ENCODE results near the gene LZIC.
A peak's percentile ranks its signal among the peaks of the same experiment; 100 is the strongest.

Gene LZIC

DNA sequence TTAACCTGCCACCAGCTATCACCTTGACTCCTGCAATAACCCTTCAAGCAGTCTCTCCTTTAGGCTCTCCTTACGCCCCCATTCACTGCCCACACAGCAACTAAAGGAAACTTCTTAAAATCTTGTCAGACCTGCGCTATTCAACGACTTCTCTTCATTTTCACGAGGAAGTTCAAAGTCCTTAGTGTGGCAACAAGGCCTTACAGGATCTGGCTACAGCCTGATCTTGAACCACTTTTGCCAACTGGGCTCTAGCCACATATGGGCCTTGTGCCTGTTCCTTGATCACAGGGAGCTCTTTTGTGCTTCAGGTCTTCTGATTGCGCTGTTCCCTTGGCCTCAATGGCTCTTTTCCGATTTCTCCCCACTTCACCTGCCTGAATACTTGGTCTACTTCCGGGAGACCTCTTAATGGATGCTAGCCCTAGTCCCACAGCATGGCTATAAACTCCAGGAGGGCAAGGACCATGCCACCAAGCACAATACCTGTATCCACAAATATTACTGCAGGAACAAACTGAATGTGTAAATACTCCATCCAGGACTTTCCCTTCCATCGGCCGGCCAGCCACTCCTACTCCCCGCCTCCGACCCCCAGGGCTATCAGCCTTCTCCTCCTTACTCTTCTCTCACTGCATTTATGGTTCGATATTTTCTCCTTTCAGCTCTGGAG is 30.8 kb downstream of the LZIC start:
- no peaks in the 10 kb centered on the region for H3K36me3 ChIP-seq (ENCODE audit: insufficient read depth, low read length)
- H4K20me1 ChIP-seq (ENCODE audit: insufficient read depth, low read length), result no peaks in the 10 kb centered on the region
- H3K27me3 ChIP-seq (ENCODE audit: insufficient read depth, low read length), result no peaks in the 10 kb centered on the region
- H3K4me3 ChIP-seq (ENCODE audit: low read depth, low read length, poor library complexity, severe bottlenecking), result no peak overlapping the region
- no peak overlapping the region for H3K9ac ChIP-seq (ENCODE audit: low read length)
- no peaks in the 10 kb centered on the region for H3F3A ChIP-seq (ENCODE audit: insufficient read depth, low read length)
- no peak overlapping the region for H3K4me2 ChIP-seq (ENCODE audit: low read length)
- TF ChIP-seq, protein P1, sequence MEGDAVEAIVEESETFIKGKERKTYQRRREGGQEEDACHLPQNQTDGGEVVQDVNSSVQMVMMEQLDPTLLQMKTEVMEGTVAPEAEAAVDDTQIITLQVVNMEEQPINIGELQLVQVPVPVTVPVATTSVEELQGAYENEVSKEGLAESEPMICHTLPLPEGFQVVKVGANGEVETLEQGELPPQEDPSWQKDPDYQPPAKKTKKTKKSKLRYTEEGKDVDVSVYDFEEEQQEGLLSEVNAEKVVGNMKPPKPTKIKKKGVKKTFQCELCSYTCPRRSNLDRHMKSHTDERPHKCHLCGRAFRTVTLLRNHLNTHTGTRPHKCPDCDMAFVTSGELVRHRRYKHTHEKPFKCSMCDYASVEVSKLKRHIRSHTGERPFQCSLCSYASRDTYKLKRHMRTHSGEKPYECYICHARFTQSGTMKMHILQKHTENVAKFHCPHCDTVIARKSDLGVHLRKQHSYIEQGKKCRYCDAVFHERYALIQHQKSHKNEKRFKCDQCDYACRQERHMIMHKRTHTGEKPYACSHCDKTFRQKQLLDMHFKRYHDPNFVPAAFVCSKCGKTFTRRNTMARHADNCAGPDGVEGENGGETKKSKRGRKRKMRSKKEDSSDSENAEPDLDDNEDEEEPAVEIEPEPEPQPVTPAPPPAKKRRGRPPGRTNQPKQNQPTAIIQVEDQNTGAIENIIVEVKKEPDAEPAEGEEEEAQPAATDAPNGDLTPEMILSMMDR (IDR thresholded peaks at IDR 0.05; ENCODE audit: low read length), result no peak
- H3K9me2 ChIP-seq (ENCODE audit: low read depth, low read length), result no peaks in the 10 kb centered on the region
- H3K9me3 ChIP-seq (ENCODE audit: low read length), result no peaks in the 10 kb centered on the region
- peaks cover 18% of the 10 kb centered on the region for H3K4me1 ChIP-seq (ENCODE audit: insufficient read depth, low read length, severe bottlenecking)
- no peaks in the 10 kb centered on the region for H3K79me2 ChIP-seq (ENCODE audit: insufficient read depth, low read length)
- no peak overlapping the region for H2AFZ ChIP-seq (ENCODE audit: low read length)
- no peak overlapping the region for H3K27ac ChIP-seq (ENCODE audit: low read depth, low read length, poor library complexity, severe bottlenecking)

GRCh38 chr1:9910423-9911178 is 32.6 kb downstream of the LZIC start:
- Histone ChIP-seq H3K9me3 (ENCODE audit: low read length) (no peaks in the 10 kb centered on the region), H3K36me3 (ENCODE audit: insufficient read depth, low read length) (no peaks in the 10 kb centered on the region), H3K4me2 (ENCODE audit: low read length) (peak overlapping the region; percentile 98), H3K27ac (ENCODE audit: low read depth, low read length, poor library complexity, severe bottlenecking) (peak overlapping the region; percentile 82), H3K9me2 (ENCODE audit: low read depth, low read length) (no peaks in the 10 kb centered on the region), H3K79me2 (ENCODE audit: insufficient read depth, low read length) (no peaks in the 10 kb centered on the region), H3F3A (ENCODE audit: insufficient read depth, low read length) (no peaks in the 10 kb centered on the region), H4K20me1 (ENCODE audit: insufficient read depth, low read length) (no peaks in the 10 kb centered on the region), H3K9ac (ENCODE audit: low read length) (peak overlapping the region; percentile 77), H2AFZ (ENCODE audit: low read length) (peak overlapping the region; percentile 98), H3K27me3 (ENCODE audit: insufficient read depth, low read length) (no peaks in the 10 kb centered on the region), H3K4me3 (ENCODE audit: low read depth, low read length, poor library complexity, severe bottlenecking) (peak overlapping the region; percentile 75), H3K4me1 (ENCODE audit: insufficient read depth, low read length, severe bottlenecking) (peaks cover 18% of the 10 kb centered on the region)
- TF ChIP-seq EZH2 (IDR thresholded peaks at IDR 0.05; ENCODE audit: borderline replicate concordance, low read length), result no peak
- TF ChIP-seq, protein P1 (IDR thresholded peaks at IDR 0.05; ENCODE audit: low read length), result no peak

DNA sequence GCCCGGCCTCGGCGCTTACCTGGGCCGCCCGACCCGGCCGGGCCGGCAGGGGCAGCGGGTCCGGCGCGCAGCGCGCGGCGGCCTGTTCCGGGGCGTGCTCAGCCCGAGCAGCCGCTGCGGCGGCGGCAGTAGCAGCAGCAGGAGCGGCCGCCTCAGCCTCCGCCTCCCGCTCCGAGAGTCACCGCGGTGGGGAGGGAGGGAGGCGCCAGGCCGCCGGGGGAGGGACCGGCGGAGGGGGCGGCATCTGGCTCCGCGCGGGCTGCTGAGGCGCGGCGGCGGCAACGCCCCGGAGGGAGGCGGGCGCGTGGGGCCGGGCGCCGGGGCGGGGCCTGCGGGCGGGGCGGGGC is 33.1 kb downstream of the LZIC start, which contains the start of gene CTNNBIP1:
Gene CTNNBIP1, minus strand, starts transcription at position 194 of the 347 bp plus-strand sequence. CDS start 38,205 bp downstream, outside the sequence.
- H3K27me3 ChIP-seq (ENCODE audit: insufficient read depth, low read length), result no peaks in the 10 kb centered on the region
- H3K4me1 ChIP-seq (ENCODE audit: insufficient read depth, low read length, severe bottlenecking), result peaks cover 18% of the 10 kb centered on the region
- no peaks in the 10 kb centered on the region for H3K36me3 ChIP-seq (ENCODE audit: insufficient read depth, low read length)

More for the DNA sequence above, 33.1 kb downstream of the LZIC start, which contains the start of gene CTNNBIP1:
- Histone ChIP-seq H3K4me3 (ENCODE audit: low read depth, low read length, poor library complexity, severe bottlenecking) (peak within 1 kb of the TSS; percentile 94), H3K27ac (ENCODE audit: low read depth, low read length, poor library complexity, severe bottlenecking) (peak within 1 kb of the TSS; percentile 82), H3K79me2 (ENCODE audit: insufficient read depth, low read length) (no peaks in the 10 kb centered on the region), H3K9ac (ENCODE audit: low read length) (peak within 1 kb of the TSS; percentile 86), H3K4me2 (ENCODE audit: low read length) (peak within 1 kb of the TSS; percentile 100), H3K9me2 (ENCODE audit: low read depth, low read length) (no peaks in the 10 kb centered on the region), H2AFZ (ENCODE audit: low read length) (peak within 1 kb of the TSS; percentile 98), H3K9me3 (ENCODE audit: low read length) (no peaks in the 10 kb centered on the region), H3F3A (ENCODE audit: insufficient read depth, low read length) (no peaks in the 10 kb centered on the region), H4K20me1 (ENCODE audit: insufficient read depth, low read length) (no peaks in the 10 kb centered on the region)
- TF ChIP-seq EZH2 (IDR thresholded peaks at IDR 0.05; ENCODE audit: borderline replicate concordance, low read length), result no peak
- TF ChIP-seq, protein P1 (IDR thresholded peaks at IDR 0.05; ENCODE audit: low read length), result no peak

All from OCI-LY1 (cell line).